GM12878 (cell line): Measurements from ENCODE around the gene CLDN4. TPM values are rescaled to one million over a fixed set of nuclear protein-coding genes. Genes with fewer than 3 reads are reported as not detected.

Source experiments
- ATAC-seq: fragments of 200-7000 bp; cut with Tn5 transposase; 3 replicates; pipeline ENCODE4 v1.9.1; 2020; ENCODE audit warnings: mild to moderate bottlenecking, moderate library complexity
- BruUV-seq: library from RNA; stranded (reverse); fragments of 400-500 nt; replicated peaks from 2 replicates; lab custom pipeline; 2021; lab: Mats Ljungman, UMichigan
- CTCF ChIA-PET: fragments of 300-600 bp; sonication (Branson Sonifier 250); formaldehyde crosslinking; extraction: SDS; loops from one replicate; lab custom pipeline; 2021; ENCODE audit warnings: inconsistent platforms; lab: Yijun Ruan, JAX
- POLR2A ChIA-PET: fragments of 350-600 bp; formaldehyde crosslinking; extraction: SDS; loops from one replicate; lab custom pipeline; 2021; ENCODE audit warnings: inconsistent platforms; lab: Charles Lee
- RAD21 ChIA-PET: fragments of 300-600 bp; sonication (Branson Sonifier 250); formaldehyde crosslinking; loops from one replicate; lab custom pipeline; 2023; ENCODE audit warnings: antibody characterized with exemption; ENCODE audit not compliant: unreplicated experiment; lab: Charles Lee
- SMC1A ChIA-PET: fragments of 300-600 bp; sonication (Branson Sonifier 250); formaldehyde crosslinking; loops from one replicate; lab custom pipeline; 2023; ENCODE audit not compliant: unreplicated experiment, uncharacterized antibody; lab: Charles Lee
- DNase-seq: peaks from one replicate; pipeline ENCODE4 v3.0.0-alpha.2; 2011; ENCODE audit warnings: low read depth, low spot score
- FAIRE-seq: peaks from 3 replicates; lab custom pipeline; 2011; peaks lifted over from hg19 to GRCh38; lab: Jason Lieb, UNC
- H2AFZ ChIP-seq: 2 replicates; pipeline ENCODE4 v1.6.0; 2011; ENCODE audit warnings: low read depth, low read length, control low read depth; ENCODE audit not compliant: control insufficient read depth
- H3K27ac ChIP-seq: 2 replicates; pipeline ENCODE4 v1.5.1; 2011; ENCODE audit warnings: control low read depth; ENCODE audit not compliant: control insufficient read depth, insufficient read depth
- H3K27me3 ChIP-seq, 2 experiments: replicated peaks in 1 of 2; 2 replicates each; pipeline versions ENCODE4 v1.6.0 to v1.6.1; 2011; ENCODE audit warnings: low read length in 1 of 2; ENCODE audit not compliant: control insufficient read depth in 2 of 2, insufficient read depth in 2 of 2
- H3K36me3 ChIP-seq, 2 experiments: 2 replicates each; pipeline ENCODE4 v1.5.1; 2011; ENCODE audit warnings: low read length in 1 of 2; ENCODE audit not compliant: control insufficient read depth in 2 of 2, insufficient read depth in 2 of 2
- H3K4me1 ChIP-seq: 2 replicates; pipeline ENCODE4 v1.6.1; 2011; ENCODE audit warnings: mild to moderate bottlenecking, low read length, moderate library complexity, mixed read lengths; ENCODE audit not compliant: control insufficient read depth, insufficient read depth
- H3K4me2 ChIP-seq: 2 replicates; pipeline ENCODE4 v1.6.0; 2011; ENCODE audit warnings: control low read depth; ENCODE audit not compliant: control insufficient read depth, insufficient read depth
- H3K4me3 ChIP-seq: fragments of 200-600 bp; sonication (generic); 2 replicates; pipeline ENCODE4 v1.5.1; 2016
- H3K79me2 ChIP-seq: 2 replicates; pipeline ENCODE4 v1.6.0; 2011; ENCODE audit warnings: low read length; ENCODE audit not compliant: control insufficient read depth, insufficient read depth
- H3K9ac ChIP-seq: 2 replicates; pipeline ENCODE4 v1.8.0; 2011; ENCODE audit warnings: low read length, control low read depth, mixed read lengths; ENCODE audit not compliant: control insufficient read depth, insufficient read depth
- H3K9me3 ChIP-seq: replicated peaks from 3 replicates; pipeline ENCODE4 v1.5.1; 2011; ENCODE audit warnings: mild to moderate bottlenecking, low read length; ENCODE audit not compliant: control insufficient read depth, insufficient read depth
- H4K20me1 ChIP-seq: 2 replicates; pipeline ENCODE4 v1.6.0; 2011; ENCODE audit not compliant: control insufficient read depth, insufficient read depth
- CUX1 ChIP-seq: IDR thresholded peaks from 2 replicates; pipeline ENCODE4 v1.6.1; 2012; ENCODE audit warnings: improper control_type of control experiment, low read depth, low read length; ENCODE audit not compliant: insufficient replicate concordance
- E4F1 ChIP-seq: fragments of 450-650 bp; IDR thresholded peaks from 2 replicates; pipeline ENCODE4 v1.6.1; 2018; ENCODE audit warnings: borderline replicate concordance, mild to moderate bottlenecking; ENCODE audit not compliant: partially characterized antibody
- EED ChIP-seq: sonication (generic); IDR thresholded peaks from 2 replicates; pipeline ENCODE4 v1.6.1; 2016; ENCODE audit warnings: antibody characterized with exemption, low read depth
- POU2F2 ChIP-seq: IDR thresholded peaks from 3 replicates; pipeline ENCODE4 v1.6.1; 2011; ENCODE audit warnings: low read depth, mild to moderate bottlenecking, low read length, borderline replicate concordance
- ZNF384 ChIP-seq: IDR thresholded peaks from 2 replicates; pipeline ENCODE4 v1.6.1; 2012; ENCODE audit warnings: low read depth, mild to moderate bottlenecking, low read length, improper control_type of control experiment, borderline replicate concordance
- ZNF622 ChIP-seq: fragments of 450-650 bp; IDR thresholded peaks from 2 replicates; pipeline ENCODE4 v1.6.1; 2017; ENCODE audit warnings: mild to moderate bottlenecking, inconsistent platforms
- WGBS: methylation state at CpG from one replicate; pipeline ENCODE4 v1.1.6; 2016; ENCODE audit warnings: low lambda C conversion rate; ENCODE audit not compliant: insufficient replicate concordance, insufficient coverage; ENCODE audit errors: missing lambda C conversion rate; 5-methylcytosine and 5-hydroxymethylcytosine counted together
- in situ Hi-C: fragments of 300-500 bp; cut with MboI; formaldehyde crosslinking; loops from 9 replicates; pipeline ENCODE4 v1.14.3; 2018; ENCODE audit warnings: mixed read lengths
- intact Hi-C: fragments of 100-400 bp; cut with micrococcal nuclease; formaldehyde crosslinking; loops from one replicate; pipeline ENCODE4 v1.14.2; 2022; ENCODE audit not compliant: unreplicated experiment
- polyA plus RNA-seq, 11 experiments: library from polyadenylated mRNA; depleted of rRNA in 4 of 11; unstranded in 6 of 11; stranded (reverse) in 5 of 11; fragments of >200 nt; fragmentation: Nextera tagmentation in 4 of 11; fragmentation: Illumina TruSeq in 1 of 11; extraction: Ambion mirVana in 4 of 11; extraction: Trizol in 1 of 11; gene quantifications; 1 replicate in 1 of 11; 2 replicates in 10 of 11; pipeline versions ENCODE4 v1.2.1 to v1.2.3, GENCODE V29; 2011 to 2016; ENCODE audit warnings: inconsistent platforms in 2 of 11, missing spikeins in 2 of 11, low read depth in 1 of 11
- total RNA-seq, 4 experiments: library from RNA; depleted of rRNA in 3 of 4; stranded (reverse); fragments of >200 nt in 3 of 4; fragmentation: Illumina TruSeq in 1 of 4; extraction: Trizol in 1 of 4; gene quantifications; 2 replicates each; pipeline versions ENCODE4 v1.2.1 to v1.2.3, GENCODE V29; 2013 to 2021

Gene CLDN4
- total and polyA plus RNA-seq, 10 of the 15 experiments (the other 5 are each of a cell fraction or from before 2014, with no cell fraction given): 0.04 to 0.38 (median 0.06) TPM; not detected in 6

GRCh38 chr7:73876973-73877372 lies 46.2 kb downstream of the CLDN4 start:
- in situ Hi-C loops: no loop called here
- no peak for TF ChIP-seq POU2F2
- POLR2A ChIA-PET: no interaction called here
- no peak overlapping the region for H2AFZ ChIP-seq
- no peaks in the 10 kb centered on the region for H3K36me3 ChIP-seq
- H3K9me3 ChIP-seq: no peaks in the 10 kb centered on the region
- WGBS: 33% methylated on average over 12 of the region's 12 CpGs
- H3K27me3 ChIP-seq: no peaks in the 10 kb centered on the region; a peak in 2 of 4 replicates
- no peak overlapping the region for H3K4me3 ChIP-seq
- RAD21 ChIA-PET: no interaction called here
- H3K4me2 ChIP-seq: no peak overlapping the region
- no peak overlapping the region for H3K27ac ChIP-seq
- no peaks in the 10 kb centered on the region for H4K20me1 ChIP-seq
- H3K9ac ChIP-seq: no peak overlapping the region
- H3K79me2 ChIP-seq: no peaks in the 10 kb centered on the region
- intact Hi-C loops: no loop called here
- no peaks in the 10 kb centered on the region for H3K4me1 ChIP-seq
- FAIRE-seq: no peak
- CTCF ChIA-PET: no interaction called here
- SMC1A ChIA-PET: no interaction called here
- ATAC-seq: no peak
- BruUV-seq: no TSS peak
- DNase-seq: no peak

- Histone ChIP-seq H3K27me3 (no peaks in the 10 kb centered on the region; a peak in 2 of 4 replicates), H3K36me3 (no peaks in the 10 kb centered on the region), H2AFZ (no peak overlapping the region), H3K27ac (no peak overlapping the region), H3K79me2 (no peaks in the 10 kb centered on the region), H3K4me3 (no peak overlapping the region), H3K9me3 (no peaks in the 10 kb centered on the region), H3K4me1 (no peaks in the 10 kb centered on the region), H3K9ac (no peak overlapping the region), H3K4me2 (no peak overlapping the region), H4K20me1 (no peaks in the 10 kb centered on the region)
- WGBS: 43% methylated on average over 18 of the region's 18 CpGs
- DNase-seq (no peak), FAIRE-seq (no peak), ATAC-seq (no peak)
- intact Hi-C loops: no loop called here
- ChIA-PET CTCF (interaction anchor here (1.0 kb wide), 1 partner anchor 99 kb away, joined by 3 read pairs; no protein-coding TSS in a partner anchor), POLR2A (no interaction called here), RAD21 (interaction anchor here (0.6 kb wide), 1 partner anchor 142 kb away, joined by 3 read pairs; the partner anchor contains the start of gene ABHD11), SMC1A (no interaction called here)
- no TSS peak for BruUV-seq
- in situ Hi-C loops: no loop called here
- no peak for TF ChIP-seq ZNF384
- no peak for TF ChIP-seq E4F1
- TF ChIP-seq EED: no peak
- no peak for TF ChIP-seq ZNF622
- TF ChIP-seq CUX1: no peak
These were observed 49.3 kb downstream of the CLDN4 start for GRCh38 chr7:73879977-73880681.
